Esophagus (tissue), 2 donors: ENCODE measurements around the gene ZACN. TPM values are rescaled to one million over a fixed set of nuclear protein-coding genes. Genes with fewer than 3 reads are reported as not detected.
A peak's percentile ranks its signal among the peaks of the same experiment; 100 is the strongest.
"Not testable (repeated sequence)": the region's sequence is repeated elsewhere in the genome, so short reads cannot be mapped to it uniquely, and the experiment has no call there.

Source experiments
- H3K27ac ChIP-seq, 2 donors: one replicate each; pipeline ENCODE4 v1.5.1; 2013; ENCODE audit warnings: low read depth in 2 of 2, mild to moderate bottlenecking in 2 of 2, inconsistent platforms in 1 of 2, low read length in 1 of 2, moderate library complexity in 1 of 2
- H3K27me3 ChIP-seq, 2 donors: one replicate each; pipeline ENCODE4 v1.6.1; 2013; ENCODE audit warnings: low read length in 2 of 2, control low read depth in 1 of 2, mild to moderate bottlenecking in 1 of 2; ENCODE audit not compliant: insufficient read depth in 2 of 2, control insufficient read depth in 1 of 2
- H3K36me3 ChIP-seq, 2 donors: one replicate each; pipeline ENCODE4 v1.6.1; 2013; ENCODE audit warnings: low read length in 1 of 2; ENCODE audit not compliant: control insufficient read depth in 2 of 2, insufficient read depth in 2 of 2
- H3K4me1 ChIP-seq, 2 donors: one replicate each; pipeline ENCODE4 v1.6.1; 2013; ENCODE audit warnings: low read length in 1 of 2; ENCODE audit not compliant: control insufficient read depth in 2 of 2, insufficient read depth in 2 of 2
- H3K4me3 ChIP-seq, 2 donors: one replicate each; pipeline ENCODE4 v1.5.1; 2013; ENCODE audit warnings: low read length in 2 of 2, mild to moderate bottlenecking in 2 of 2, low read depth in 1 of 2, moderate library complexity in 1 of 2
- H3K9me3 ChIP-seq, 2 donors: one replicate each; pipeline ENCODE4 v1.6.1; 2013; ENCODE audit warnings: mild to moderate bottlenecking in 2 of 2, low read depth in 1 of 2, low read length in 1 of 2, moderate library complexity in 1 of 2; ENCODE audit not compliant: control insufficient read depth in 2 of 2, insufficient read depth in 1 of 2
- WGBS, 2 donors: extraction: QIAGEN DNeasy Blood & Tissue Kit; methylation state at CpG; one replicate each; pipeline ENCODE4 v1.1.7; 2013; 5-methylcytosine and 5-hydroxymethylcytosine counted together
- polyA plus RNA-seq, 2 donors: library from polyadenylated mRNA; stranded (reverse); fragments of 200-250 nt; gene quantifications; one replicate each; pipeline ENCODE4 v1.2.3, GENCODE V29; 2013
- donor health status: healthy with polysubstance abuse.
- donor health status: Bipolar disorder and iron deficiency.

Gene ZACN
- polyA plus RNA-seq, 2 donors, result 1.2 to 2.3 TPM

- peaks cover 34 to 63% of the 10 kb centered on the region in 2 donors for H3K36me3 ChIP-seq
- H3K27ac ChIP-seq, H3K27me3 ChIP-seq, H3K9me3 ChIP-seq, H3K4me3 ChIP-seq, H3K4me1 ChIP-seq: not testable (repeated sequence)
- 96 to 97% methylated on average over 3 of the region's 3 CpGs for WGBS, 2 donors
Observed at GRCh38 chr17:76042868-76043267, 36.1 kb upstream of the ZACN start.

GRCh38 chr17:76044475-76045007 lies 34.4 kb upstream of the ZACN start:
- H3K9me3 ChIP-seq, H3K4me1 ChIP-seq, H3K27me3 ChIP-seq: not testable (repeated sequence)
- WGBS, 2 donors, result 63 to 68% methylated on average over 11 of the region's 11 CpGs
- H3K36me3 ChIP-seq, result peaks cover 33 to 62% of the 10 kb centered on the region in 2 donors
- H3K27ac ChIP-seq, result peak overlapping the region; percentile 87 to 94
- H3K4me3 ChIP-seq, result peak overlapping the region in 1 of 2 donors; percentile 16

GRCh38 chr17:76046064-76046463 lies 32.9 kb upstream of the ZACN start:
- no peaks in the 10 kb centered on the region for H3K27me3 ChIP-seq
- H3K36me3 ChIP-seq, result peaks cover 18 to 50% of the 10 kb centered on the region in 2 donors
- no peak overlapping the region for H3K4me3 ChIP-seq
- H3K9me3 ChIP-seq, result no peaks in the 10 kb centered on the region
- 66 to 72% methylated on average over 8 of the region's 8 CpGs for WGBS, 2 donors
- peaks cover 2 to 6% of the 10 kb centered on the region in 2 donors for H3K4me1 ChIP-seq
- peak overlapping the region; percentile 80 to 83 for H3K27ac ChIP-seq

- WGBS, 2 donors, result 83 to 85% methylated on average over 9 of the region's 9 CpGs
- Histone ChIP-seq H3K27ac (no peak overlapping the region), H3K4me3 (no peak overlapping the region), H3K9me3 (no peaks in the 10 kb centered on the region), H3K36me3 (peaks cover 15 to 41% of the 10 kb centered on the region in 2 donors), H3K27me3 (no peaks in the 10 kb centered on the region), H3K4me1 (peaks cover 2 to 8% of the 10 kb centered on the region in 2 donors)
Observed at GRCh38 chr17:76048025-76048605, 30.9 kb upstream of the ZACN start.

GRCh38 chr17:76048711-76049110 lies 30.3 kb upstream of the ZACN start:
- peaks cover 9 to 35% of the 10 kb centered on the region in 2 donors for H3K36me3 ChIP-seq
- H3K27me3 ChIP-seq, result no peaks in the 10 kb centered on the region
- no peak overlapping the region for H3K4me3 ChIP-seq
- no peak overlapping the region for H3K27ac ChIP-seq
- WGBS, 2 donors, result 78 to 80% methylated on average over 9 of the region's 9 CpGs
- no peaks in the 10 kb centered on the region for H3K9me3 ChIP-seq
- H3K4me1 ChIP-seq, result peaks cover 2 to 8% of the 10 kb centered on the region in 2 donors

- Histone ChIP-seq H3K27ac (no peak overlapping the region), H3K27me3 (no peaks in the 10 kb centered on the region), H3K4me3 (no peak overlapping the region), H3K4me1 (peaks cover 2 to 8% of the 10 kb centered on the region in 2 donors), H3K9me3 (no peaks in the 10 kb centered on the region), H3K36me3 (peaks cover 6 to 32% of the 10 kb centered on the region in 2 donors)
- 91 to 92% methylated on average over 3 of the region's 3 CpGs for WGBS, 2 donors
Observed at GRCh38 chr17:76049239-76049638, 29.7 kb upstream of the ZACN start.

- Histone ChIP-seq H3K36me3 (peaks cover 4 to 27% of the 10 kb centered on the region in 2 donors), H3K4me3 (no peak overlapping the region), H3K9me3 (no peaks in the 10 kb centered on the region), H3K4me1 (peaks cover 2 to 5% of the 10 kb centered on the region in 2 donors), H3K27me3 (no peaks in the 10 kb centered on the region), H3K27ac (peak overlapping the region; percentile 4 to 80)
- WGBS, 2 donors, result 94% methylated on average over 15 of the region's 15 CpGs
Observed at GRCh38 chr17:76049836-76050537, 29.0 kb upstream of the ZACN start.

GRCh38 chr17:76050538-76051467 lies 28.2 kb upstream of the ZACN start:
- peaks cover 2 to 4% of the 10 kb centered on the region in 2 donors for H3K4me1 ChIP-seq
- peaks cover 4 to 22% of the 10 kb centered on the region in 2 donors for H3K36me3 ChIP-seq
- H3K9me3 ChIP-seq, result no peaks in the 10 kb centered on the region
- 72 to 74% methylated on average over 11 of the region's 11 CpGs for WGBS, 2 donors
- H3K27me3 ChIP-seq, result no peaks in the 10 kb centered on the region
- H3K27ac ChIP-seq, result peak overlapping the region; percentile 68 to 90
- H3K4me3 ChIP-seq, result no peak overlapping the region

GRCh38 chr17:76051561-76051960 lies 27.4 kb upstream of the ZACN start:
- no peaks in the 10 kb centered on the region for H3K27me3 ChIP-seq
- peak overlapping the region; percentile 61 to 75 for H3K27ac ChIP-seq
- 77 to 80% methylated on average over 6 of the region's 6 CpGs for WGBS, 2 donors
- no peak overlapping the region for H3K4me3 ChIP-seq
- H3K9me3 ChIP-seq, result no peaks in the 10 kb centered on the region
- peaks cover 0 to 4% of the 10 kb centered on the region in 2 donors for H3K4me1 ChIP-seq
- peaks cover 9 to 20% of the 10 kb centered on the region in 2 donors for H3K36me3 ChIP-seq
